ENCODE data around the gene FANK1. TPM values are rescaled to one million over a fixed set of nuclear protein-coding genes. Genes with fewer than 3 reads are reported as not detected.
"Not testable (repeated sequence)": the region's sequence is repeated elsewhere in the genome, so short reads cannot be mapped to it uniquely, and the experiment has no call there.

The FANK1 gene
- polyA plus RNA-seq, 3 donors = 1.2 to 2.8 (median 1.3) TPM

DNA sequence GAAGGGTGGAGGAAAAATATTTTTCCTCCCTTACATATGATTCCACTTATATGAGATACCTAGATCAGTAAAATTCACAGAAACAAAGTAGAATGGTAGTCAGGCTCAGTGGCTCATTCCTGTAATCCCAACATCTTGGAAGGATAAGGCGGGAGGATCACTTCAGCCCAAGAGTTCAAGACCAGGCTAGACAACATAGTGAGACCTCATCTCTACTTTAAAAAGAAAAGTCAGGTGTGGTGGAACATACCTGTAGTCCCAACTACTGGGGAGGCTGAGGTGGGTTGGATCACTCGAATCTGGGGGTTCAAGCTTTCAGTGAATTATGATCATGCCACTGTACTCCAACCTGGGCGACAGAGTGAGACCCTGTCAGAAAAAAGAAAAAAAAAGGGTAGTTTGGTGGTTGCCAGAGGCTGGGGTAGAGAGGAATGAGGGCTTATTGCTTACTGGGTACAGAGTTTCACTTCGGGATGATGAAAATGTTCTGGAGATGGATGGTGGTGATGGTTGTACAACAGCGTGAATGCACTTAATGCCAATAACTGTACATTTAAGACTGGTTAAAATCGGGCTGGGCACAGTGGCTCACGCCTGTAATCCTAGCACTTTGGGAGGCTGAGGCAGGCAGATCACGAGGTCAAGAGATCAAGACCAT is 21.5 kb downstream of the FANK1 start:
- 88 to 91% (median 89%) methylated on average over 8 of the region's 8 CpGs for whole genome bisulfite sequencing, 3 donors
- H3K27ac ChIP-seq (ENCODE audit: low read depth, low read length) = not testable (repeated sequence)

DNA sequence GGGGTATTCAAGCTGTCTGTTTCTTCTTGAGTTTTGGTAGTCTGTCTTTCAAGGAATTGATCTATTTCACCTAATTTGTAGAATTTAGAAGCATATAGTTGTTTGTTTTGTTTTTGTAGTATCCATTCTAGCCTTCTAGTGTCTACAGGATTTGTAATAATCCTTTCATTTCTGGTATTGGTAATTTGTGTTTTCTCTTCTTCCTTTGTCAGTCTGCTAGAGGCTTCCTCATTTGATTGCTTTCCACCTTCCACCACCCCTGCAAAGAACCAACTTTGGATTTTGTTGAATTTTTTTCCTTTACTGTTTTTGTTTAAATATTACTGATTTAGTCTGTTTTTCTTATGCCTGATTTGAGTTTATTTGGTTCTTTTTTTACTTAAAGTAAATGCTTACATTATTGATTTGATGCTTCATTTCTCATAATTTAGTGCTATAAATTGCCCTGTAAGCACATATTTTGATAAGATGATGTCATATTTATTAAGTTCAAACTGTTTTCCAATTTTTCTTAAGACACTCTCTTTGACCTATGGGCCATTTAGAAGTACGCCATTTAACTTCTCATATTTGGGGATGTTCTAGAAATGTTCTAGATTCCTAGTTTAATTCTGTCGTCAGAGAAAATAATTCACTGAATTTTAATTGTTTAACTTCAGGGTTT is 25.4 kb downstream of the FANK1 start:
- not testable (repeated sequence) for H3K27ac ChIP-seq (ENCODE audit: low read depth, low read length)
- WGBS, 3 donors = 90 to 95% (median 95%) methylated on average over 2 of the region's 2 CpGs

DNA sequence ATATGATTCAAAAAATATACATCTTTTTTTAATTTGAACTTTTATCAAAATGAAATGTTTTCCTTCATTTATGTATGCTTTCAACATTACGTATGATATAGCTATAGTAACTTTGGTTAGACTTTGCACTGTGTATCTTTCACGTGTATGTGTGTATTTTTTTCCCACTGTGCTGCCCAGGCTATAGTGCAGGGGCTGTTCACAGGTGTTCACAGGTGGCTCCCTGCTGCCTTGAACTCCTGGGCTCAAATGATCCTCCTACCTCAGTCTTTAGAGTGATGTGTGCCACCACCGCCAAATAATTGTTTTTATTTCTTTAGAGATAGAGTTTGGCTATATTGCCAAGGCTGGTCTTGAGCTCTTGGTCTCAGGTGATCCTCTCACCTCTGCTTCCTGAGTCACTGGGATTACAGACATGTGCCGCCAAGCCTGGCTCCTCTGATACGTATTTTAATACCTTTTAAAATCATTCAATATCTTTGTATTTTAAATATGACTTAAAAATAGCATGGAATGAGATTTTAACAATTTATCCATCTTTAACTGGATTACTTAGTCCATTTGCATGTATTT is 29.0 kb downstream of the FANK1 start:
- WGBS, 3 donors = 36 to 84% (median 78%) methylated on average over 5 of the region's 5 CpGs
- H3K27ac ChIP-seq (ENCODE audit: low read depth, low read length) = no peak overlapping the region

DNA sequence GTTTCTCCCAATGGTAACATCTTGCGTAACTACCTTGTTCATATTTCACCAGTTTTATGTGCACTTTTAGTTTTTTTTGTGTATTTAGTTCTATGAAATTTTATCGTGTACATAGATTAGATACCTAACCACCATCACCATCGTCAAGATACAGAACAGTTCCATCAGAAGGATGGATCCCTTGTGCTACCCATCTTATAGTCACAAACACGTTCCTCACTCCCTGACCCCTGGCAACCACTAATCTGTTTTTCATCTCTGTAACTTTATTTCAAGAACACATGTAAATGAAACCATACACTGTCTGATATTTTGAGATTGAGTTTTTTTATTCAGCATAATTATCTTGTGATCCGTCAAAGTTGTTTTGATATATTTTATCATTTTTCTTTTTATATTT is 29.9 kb downstream of the FANK1 start:
- no peak overlapping the region for H3K27ac ChIP-seq (ENCODE audit: low read depth, low read length)
- WGBS, 3 donors = 56 to 62% (median 59%) methylated on average over 5 of the region's 5 CpGs

DNA sequence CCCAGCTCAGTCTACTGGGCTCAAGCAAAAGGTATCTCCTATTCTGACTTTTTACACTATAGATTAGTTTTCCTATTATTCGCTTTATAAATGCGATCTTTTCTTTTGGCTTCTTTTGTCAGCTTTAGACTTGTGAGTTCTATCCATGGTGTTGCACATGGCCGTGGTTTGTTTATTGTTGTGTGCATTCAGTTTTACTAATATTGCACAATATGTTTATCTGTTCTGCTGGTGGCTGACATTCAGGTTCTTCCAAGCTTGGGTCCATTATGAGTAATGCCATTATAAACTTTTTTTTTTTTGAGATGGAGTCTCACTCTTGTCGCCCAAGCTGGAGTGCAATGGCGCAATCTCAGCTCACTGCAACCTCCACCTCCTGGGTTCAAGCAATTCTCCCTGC is 30.9 kb downstream of the FANK1 start:
- WGBS, 3 donors = 77 to 84% (median 79%) methylated on average over 5 of the region's 5 CpGs

DNA sequence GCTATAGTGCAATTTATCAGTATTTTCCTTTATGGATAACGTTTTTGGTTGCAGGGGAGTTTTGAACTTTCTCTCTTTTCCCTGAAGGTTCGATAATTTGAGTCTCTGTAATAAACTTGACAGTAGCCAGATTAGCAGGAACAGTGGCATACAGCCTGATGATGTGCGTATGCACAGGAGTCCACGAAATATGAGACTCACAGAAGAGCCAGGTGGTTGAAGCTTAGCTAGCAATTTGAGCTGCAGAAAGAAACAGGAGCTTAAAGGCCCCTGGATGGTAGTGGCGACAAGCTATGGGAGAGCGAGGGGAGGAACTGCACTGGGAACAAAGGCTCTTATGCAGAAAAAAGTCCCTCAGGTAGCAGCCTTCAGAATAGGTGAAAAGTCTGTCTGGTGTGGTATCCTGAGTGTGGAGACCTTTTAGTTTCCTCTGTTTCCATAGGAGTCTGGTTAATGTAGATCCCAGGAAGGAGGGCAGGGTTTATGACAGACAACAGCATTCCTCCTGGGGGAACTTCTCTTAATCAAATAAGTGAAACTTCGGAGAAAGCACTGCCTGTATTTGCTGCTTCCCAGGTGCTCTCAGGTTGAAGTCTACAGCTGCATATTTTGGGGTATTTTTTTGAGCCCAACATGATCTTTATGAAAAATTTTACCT is 32.7 kb downstream of the FANK1 start:
- no peak overlapping the region for H3K27ac ChIP-seq (ENCODE audit: low read depth, low read length)
- WGBS, 3 donors = 57 to 86% (median 83%) methylated on average over 7 of the region's 7 CpGs

More for the DNA sequence above, 30.9 kb downstream of the FANK1 start:
- not testable (repeated sequence) for H3K27ac ChIP-seq (ENCODE audit: low read depth, low read length)

DNA sequence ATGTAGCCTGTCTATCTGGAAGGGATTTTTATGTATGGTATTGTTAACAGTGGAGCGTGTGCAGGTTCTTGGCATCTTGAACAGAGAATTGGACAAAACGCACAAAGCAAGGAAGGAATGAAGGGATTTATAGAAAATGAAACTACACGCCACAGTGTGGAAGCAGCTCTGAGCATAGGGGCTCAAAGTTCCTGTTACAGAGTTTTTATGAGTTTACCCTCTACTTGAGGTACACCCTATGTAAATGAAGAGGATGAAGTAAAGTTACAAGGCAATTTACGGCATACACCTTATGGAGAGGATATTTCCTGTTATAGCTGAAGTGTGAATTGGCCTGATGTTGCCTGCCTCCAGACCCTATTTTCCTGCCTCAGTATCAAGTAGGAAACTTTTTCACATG is 33.3 kb downstream of the FANK1 start:
- H3K27ac ChIP-seq (ENCODE audit: low read depth, low read length) = no peak overlapping the region
- WGBS, 3 donors = 84 to 90% (median 85%) methylated on average over 4 of the region's 4 CpGs

DNA sequence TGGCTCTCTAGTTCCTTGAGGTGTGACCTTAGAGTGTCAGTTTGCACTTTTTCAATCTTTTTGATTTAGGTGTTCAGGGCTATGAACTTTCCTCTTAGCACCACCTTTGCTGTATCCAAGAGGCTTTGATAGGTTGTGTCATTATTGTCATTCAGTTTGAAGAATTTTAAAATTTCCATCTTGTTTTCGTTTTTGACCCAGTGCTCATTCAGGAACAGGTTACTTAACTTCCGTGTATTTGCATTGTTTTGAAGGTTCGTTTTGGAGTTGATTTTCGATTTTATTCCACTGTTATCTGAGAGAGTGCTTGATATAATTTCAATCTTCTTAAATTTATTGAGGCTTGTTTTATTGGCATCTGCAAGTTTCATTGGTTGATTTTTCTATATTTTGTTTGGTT is 37.3 kb downstream of the FANK1 start:
- H3K27ac ChIP-seq (ENCODE audit: low read depth, low read length) = no peak overlapping the region
- 64 to 71% (median 70%) methylated on average over 4 of the region's 4 CpGs for WGBS, 3 donors

DNA sequence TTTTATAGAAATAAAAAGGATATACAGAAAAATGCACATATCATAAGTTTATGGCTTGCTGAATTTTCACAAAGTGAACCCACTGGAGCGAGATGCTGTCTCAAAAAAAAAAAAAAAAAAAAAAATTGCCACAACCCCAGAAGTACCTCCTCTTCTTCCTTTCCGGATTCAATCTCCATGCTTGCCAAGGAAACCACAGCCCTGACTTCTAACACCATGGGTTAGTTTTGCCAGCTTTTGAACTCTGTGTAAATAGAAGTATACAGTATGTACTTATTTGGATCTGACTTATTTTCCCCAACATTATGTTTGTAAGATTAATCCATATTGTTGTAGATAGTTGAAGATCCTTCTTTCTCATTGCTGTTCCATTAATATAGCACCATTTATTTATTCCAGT is 40.0 kb downstream of the FANK1 start:
- 40 to 77% (median 50%) methylated on average over 2 of the region's 2 CpGs for WGBS, 3 donors
- no peak overlapping the region for H3K27ac ChIP-seq (ENCODE audit: low read depth, low read length)

DNA sequence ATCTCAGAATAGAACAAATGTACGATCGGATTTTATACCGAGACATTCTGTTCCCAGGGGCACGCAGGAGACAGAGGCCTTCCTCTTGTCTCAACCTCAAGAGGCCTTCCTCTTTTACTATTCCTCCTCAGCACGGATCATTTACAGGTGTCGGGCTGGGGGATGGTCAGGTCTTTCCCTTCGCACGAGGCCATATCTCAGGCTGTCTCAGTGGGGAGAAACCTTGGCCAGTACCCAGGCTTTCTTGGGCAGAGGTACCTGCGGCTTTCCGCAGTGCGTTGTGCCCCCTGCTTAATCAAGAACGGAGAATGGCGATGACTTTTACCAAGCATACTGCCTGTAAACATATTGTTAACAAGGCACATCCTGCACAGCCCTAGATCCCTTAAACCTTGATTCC is 44.2 kb downstream of the FANK1 start:
- H3K27ac ChIP-seq (ENCODE audit: low read depth, low read length) = no peak overlapping the region
- WGBS, 3 donors = 34 to 86% (median 81%) methylated on average over 13 of the region's 13 CpGs

DNA sequence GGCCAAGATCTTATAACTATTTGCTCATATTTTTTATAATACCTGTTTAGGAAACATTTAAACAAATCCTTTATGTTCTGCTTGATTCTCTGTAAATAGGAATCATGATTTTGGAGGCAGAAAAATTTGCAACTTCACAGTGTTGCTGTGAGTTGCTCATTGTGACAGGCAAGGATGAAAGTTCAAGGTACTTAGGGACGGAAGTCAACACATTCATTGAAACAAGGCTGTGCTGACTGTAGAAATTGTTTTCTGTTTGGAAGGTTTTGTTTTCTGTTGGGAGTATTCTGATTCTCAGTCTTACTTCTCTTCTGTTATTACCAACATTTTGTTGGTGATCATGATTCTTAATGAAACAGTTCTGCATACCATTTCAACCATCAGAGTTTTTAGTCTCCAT is 54.9 kb downstream of the FANK1 start:
- H3K27ac ChIP-seq (ENCODE audit: low read depth, low read length) = no peak overlapping the region
- whole genome bisulfite sequencing, 3 donors = 22 to 90% (median 78%) methylated on average over 1 of the region's 1 CpG

DNA sequence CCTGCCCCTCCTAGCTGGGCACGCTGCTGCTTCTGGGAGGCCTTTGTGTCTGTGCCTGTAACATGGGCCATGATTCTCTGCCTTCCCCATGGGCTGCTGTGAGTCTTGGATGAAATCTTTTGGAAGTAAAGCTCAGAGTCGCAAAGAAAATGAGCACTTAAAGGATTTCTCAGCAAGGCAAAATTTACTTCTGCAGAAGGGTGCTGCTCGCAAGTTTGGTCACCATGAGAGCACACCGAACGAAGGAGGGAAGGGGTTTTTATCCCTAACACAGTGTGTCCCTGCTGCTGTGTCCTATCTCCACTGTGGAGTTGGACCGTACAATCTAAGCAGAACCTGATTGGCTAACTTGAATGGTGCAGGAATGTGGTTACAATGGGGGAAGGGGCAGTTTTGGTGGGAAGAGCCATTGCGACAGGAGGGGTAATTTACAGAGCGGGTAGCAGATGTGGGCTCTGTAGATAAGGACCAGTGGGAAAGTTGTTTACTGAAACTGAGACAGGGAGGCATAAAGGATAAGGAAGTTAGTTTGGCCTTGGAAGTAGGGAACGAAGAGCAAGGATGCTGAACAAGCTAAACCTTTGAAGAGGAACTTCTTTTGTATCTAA is 57.5 kb downstream of the FANK1 start:
- H3K27ac ChIP-seq (ENCODE audit: low read depth, low read length) = no peak overlapping the region
- WGBS, 3 donors = 91 to 93% (median 93%) methylated on average over 9 of the region's 9 CpGs

DNA sequence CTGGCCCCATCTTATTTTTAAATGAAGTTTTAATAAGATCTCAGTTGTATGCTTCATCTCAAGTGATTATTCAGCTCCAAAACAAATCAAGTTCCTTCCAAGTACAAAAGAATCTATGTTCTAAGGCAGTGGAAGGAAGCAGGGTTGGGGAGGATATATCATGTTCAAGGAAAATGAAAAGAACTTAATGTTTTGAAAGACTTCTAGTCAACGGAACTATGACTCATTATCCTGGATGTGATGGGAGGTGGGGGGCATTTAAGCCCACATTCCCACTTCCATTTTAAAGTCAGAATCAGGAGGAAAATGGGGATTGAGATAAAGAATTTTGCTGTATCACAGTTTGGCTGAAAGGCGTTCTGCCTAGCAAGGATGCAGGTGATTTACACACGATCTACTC is 59.4 kb downstream of the FANK1 start:
- WGBS, 3 donors = 53 to 71% (median 56%) methylated on average over 3 of the region's 3 CpGs
- H3K27ac ChIP-seq (ENCODE audit: low read depth, low read length) = no peak overlapping the region

DNA sequence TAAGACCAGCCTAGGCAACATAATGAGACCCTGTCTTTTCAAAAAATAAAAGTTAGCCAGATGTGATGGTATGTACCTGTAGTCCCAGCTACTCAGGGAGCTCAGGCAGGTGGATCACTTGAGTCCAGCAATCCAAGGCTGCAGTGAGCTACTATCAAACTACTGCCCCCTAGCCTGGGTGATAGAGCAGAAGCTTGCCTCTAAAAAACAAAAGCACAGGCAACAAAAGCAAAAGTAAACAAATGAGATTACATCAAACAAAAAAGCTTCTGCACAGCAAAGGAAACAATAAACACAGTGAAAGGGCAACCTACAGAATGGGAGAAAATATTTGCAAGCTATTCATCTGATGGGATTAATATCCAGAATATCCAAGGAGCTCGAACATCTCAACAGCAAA is 65.4 kb downstream of the FANK1 start:
- 75 to 88% (median 86%) methylated on average over 1 of the region's 1 CpG for WGBS, 3 donors
- no peak overlapping the region for H3K27ac ChIP-seq (ENCODE audit: low read depth, low read length)

DNA sequence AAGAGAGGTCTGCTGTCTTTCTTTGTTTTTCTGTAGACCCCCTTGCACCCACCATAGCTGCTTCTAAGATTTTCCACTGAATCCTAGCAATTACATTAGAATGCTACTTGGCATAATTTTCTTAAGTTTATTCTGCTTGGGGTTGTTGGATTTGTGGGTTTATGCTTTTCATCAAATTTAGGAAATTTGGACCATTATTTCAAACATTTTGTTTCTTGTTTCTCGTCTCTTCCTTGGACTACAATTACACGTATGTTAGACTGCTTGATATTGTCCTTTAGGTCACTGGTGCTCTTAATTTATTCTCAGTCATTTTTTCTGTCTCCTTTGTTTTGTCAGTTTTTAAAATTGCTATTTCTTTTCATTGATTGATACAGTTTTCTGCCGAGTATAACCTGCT is 65.8 kb downstream of the FANK1 start:
- no peak overlapping the region for H3K27ac ChIP-seq (ENCODE audit: low read depth, low read length)
- WGBS, 3 donors = 92 to 98% (median 98%) methylated on average over 3 of the region's 3 CpGs

DNA sequence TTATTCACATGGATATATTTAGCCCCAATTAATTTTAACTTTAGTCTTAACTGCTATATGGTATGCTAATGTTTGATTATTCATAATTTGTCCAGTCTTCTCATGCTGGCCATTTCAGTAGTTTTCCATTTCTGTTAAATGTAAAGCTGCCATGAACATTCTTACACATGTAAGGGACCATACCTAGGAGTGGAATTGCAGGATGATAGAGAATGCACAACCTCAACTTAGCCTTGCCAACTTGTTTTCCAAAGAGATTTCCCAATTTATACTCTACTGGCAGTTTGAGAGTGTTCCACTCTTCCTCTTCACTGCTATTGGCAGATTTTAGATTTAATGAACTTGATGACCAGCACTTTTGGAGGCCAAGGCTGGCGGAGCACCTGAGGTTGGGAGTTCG is 68.2 kb downstream of the FANK1 start:
- WGBS, 3 donors = 92 to 99% (median 98%) methylated on average over 2 of the region's 2 CpGs
- H3K27ac ChIP-seq (ENCODE audit: low read depth, low read length) = no peak overlapping the region

DNA sequence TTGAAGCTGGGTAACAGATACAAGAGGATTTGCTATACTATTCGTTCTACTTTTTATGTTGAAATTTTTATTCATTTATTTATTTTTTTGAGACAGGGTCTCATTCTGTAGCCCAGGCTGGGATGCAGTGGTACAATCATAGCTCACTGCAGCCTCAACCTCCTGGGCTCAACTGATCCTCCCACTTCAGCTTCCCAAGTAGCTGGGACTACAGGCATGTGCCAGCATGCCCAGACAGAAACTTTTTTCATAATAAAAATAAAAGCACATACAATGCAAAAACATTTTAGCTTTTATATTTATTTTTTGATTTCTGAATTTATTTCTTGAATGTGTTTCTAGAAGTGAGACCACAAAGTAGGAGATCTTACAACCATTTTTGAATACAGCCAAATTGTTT is 71.2 kb downstream of the FANK1 start:
- no peak overlapping the region for H3K27ac ChIP-seq (ENCODE audit: low read depth, low read length)
- 76 to 91% (median 88%) methylated on average over 1 of the region's 1 CpG for WGBS, 3 donors

DNA sequence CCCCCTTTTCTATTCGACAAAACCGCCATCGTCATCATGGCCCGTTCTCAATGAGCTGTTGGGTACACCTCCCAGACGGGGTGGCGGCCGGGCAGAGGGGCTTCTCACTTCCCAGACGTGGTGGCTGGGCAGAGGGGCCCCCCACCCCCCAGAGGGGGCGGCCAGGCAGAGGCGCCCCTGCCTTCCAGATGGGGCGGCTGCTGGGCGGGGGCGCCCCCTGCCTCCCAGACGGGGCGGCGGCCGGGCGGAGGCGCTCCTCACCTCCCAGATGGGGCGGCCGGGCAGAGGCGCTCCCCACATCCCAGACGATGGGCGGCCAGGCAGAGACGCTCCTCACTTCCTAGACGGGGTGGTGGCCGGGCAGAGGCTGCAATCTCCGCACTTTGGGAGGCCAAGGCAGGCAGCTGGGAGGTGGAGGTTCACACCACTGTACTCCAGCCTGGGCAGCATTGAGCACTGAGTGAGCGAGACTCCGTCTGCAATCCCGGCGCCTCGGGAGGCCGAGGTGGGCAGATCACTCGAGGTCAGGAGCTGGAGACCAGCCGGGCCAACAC is 73.8 kb downstream of the FANK1 start:
- 89 to 94% (median 93%) methylated on average over 19 to 35 of the region's 36 CpGs for WGBS, 3 donors

More for the DNA sequence above, 73.8 kb downstream of the FANK1 start:
- H3K27ac ChIP-seq (ENCODE audit: low read depth, low read length) = not testable (repeated sequence)
